ENCODE measurements around the gene BCAT1.
"Not testable (repeated sequence)": the region's sequence is repeated elsewhere in the genome, so short reads cannot be mapped to it uniquely, and the experiment has no call there.

The BCAT1 gene

DNA sequence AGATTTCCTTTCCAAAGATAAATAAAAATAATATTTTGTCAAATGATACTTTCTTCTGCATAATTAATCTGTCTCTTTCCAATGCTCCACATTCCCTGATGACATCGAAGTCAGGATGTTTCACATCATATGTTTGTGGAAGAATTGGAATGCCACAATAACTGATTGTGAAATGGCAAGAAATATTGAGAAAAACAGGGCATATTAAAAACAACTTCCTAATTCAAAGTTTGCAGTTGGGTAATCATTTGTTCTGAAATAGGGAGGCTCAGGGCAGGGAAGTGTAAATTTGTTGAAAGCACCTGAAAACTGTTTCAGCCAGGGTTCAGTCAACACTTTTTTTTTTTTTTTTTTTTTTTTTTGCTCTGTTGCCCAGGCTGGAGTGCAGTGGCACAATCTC lies 50.7 kb downstream of the BCAT1 start:
- no peak for DNase-seq

- no peak for DNase-seq
Measured at GRCh38 chr12:24896171-24896570, 52.7 kb downstream of the BCAT1 start.

GRCh38 chr12:24895612-24896011 lies 53.3 kb downstream of the BCAT1 start:
- DNase-seq = no peak

DNA sequence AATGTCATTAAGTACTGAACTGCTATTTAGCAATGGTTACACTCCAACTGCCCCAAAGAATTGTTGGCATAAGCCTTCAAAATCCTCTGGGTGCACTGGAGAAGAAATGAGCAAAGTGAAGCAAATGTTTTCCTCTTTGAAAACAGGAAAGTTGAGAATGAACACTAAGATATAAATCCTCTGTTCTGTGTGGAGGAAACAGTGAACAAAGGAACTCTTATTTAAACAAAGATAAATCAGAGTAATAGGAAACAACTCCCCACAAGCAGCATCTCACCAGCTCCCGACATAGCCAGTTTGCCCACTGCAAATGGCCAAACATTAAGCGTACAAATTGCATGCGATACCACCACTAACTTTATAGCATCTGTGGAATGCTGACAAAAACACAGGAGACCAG lies 54.0 kb downstream of the BCAT1 start:
- DNase-seq = no peak

GRCh38 chr12:24890048-24890803 lies 58.7 kb downstream of the BCAT1 start:
- DNase-seq = no peak

DNA sequence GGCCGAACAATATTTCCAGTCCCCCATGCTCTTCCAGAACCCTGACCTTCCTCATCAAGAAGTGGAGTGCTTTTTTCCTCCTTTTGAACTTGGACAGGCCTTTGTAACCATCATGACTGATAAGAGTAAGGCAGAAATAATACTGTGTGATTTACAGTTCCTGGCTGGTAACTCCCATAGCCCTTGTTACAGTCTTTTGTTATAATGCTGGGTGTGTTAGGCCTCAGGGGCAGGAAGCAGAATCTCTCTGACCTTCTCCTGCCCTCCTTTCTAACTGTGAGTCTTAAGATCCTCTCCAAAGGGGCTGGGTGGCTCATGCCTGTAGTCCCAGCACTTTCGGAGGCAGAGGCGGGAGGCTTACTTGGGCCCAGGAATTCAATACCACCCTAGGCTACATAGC lies 59.5 kb downstream of the BCAT1 start:
- no peak for DNase-seq

DNA sequence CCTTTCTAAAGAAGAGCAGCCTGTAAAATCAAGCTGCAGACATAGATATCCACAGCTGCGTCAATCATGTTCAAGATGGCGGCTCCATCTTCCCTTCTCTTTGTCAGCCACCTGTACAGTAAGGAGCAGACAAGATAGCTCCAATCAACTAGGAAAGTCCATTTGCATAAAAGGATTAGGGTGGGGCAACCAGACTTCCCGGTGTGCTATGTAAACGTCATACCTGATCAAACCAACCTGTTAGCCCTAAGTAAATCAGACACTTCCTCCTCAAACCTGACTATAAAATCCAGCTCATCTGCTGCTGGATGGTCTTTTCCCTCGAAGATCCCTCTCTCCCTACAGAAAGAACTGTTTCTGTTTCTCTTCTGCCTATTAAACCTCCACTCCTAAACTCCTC lies 60.1 kb downstream of the BCAT1 start:
- no peak for DNase-seq

- DNase-seq = no peak
Measured at GRCh38 chr12:24884911-24885310, 64.0 kb downstream of the BCAT1 start.

DNA sequence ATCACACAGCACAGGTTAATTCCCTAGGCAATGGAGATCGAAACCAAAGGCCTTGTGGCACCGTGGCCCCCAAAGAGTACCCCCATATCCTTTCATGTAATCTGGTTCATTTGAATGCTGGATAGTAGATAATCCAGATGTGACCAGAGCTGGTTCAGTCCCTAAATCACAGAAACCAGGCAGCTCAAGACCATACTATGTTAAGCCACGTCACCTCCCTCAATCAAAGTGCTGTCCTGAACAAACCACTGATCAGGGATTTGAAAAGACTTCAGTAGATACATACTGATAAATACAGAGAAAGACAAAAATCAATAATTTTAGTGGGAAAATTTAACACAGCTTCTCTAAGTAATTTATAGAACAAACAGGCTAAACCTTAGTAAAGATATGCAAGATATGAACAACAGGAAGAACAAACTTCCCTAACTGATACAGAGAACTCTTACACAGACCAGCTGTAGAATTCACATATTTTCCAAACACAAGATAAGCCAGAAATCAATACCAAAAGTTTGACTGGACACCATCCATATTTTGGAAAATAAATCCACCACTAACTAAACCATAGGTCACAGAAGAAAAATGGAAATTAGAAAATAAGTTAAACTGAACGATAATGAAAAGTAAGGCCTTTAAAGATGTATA lies 67.1 kb downstream of the BCAT1 start:
- no peak for DNase-seq

DNA sequence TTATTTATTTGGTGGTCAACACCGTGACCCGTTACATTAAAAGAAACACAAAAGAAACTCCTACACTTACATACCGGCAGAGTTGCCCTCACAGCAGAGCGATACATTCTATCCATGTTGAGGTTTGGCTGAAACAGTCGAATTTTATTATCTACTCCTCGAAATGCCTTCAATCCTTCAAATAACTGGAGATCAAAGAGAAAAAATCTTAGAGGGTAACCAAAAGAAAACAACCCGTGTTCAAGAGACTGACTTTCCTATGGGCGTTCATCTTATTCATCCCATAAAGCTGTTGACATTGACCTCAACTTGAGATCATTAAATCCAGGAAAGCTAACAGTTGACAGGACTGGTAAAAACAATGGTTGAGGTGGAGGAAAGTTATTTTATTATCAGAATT lies 67.7 kb downstream of the BCAT1 start:
- DNase-seq = no peak

DNA sequence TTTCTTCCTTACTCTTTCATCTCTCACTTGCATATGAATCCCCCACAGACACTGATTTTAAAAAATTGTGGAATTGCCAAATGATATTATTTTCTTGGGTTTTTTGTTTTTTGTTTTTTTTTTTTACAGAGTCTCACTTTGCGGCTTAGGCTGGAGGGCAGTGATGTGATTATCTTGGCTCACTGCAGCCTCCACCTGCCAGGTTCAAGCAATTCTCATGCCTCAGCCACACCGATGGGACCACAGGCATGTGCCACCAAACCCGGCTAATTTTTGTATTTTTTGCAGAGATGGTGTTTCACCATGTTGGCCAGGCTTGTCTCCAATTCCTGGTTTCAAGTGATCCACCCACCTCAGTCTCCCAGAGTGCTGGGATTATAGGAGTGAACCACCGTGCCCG lies 68.2 kb downstream of the BCAT1 start:
- no peak for DNase-seq

GRCh38 chr12:24879644-24880043 lies 69.3 kb downstream of the BCAT1 start:
- no peak for DNase-seq

DNA sequence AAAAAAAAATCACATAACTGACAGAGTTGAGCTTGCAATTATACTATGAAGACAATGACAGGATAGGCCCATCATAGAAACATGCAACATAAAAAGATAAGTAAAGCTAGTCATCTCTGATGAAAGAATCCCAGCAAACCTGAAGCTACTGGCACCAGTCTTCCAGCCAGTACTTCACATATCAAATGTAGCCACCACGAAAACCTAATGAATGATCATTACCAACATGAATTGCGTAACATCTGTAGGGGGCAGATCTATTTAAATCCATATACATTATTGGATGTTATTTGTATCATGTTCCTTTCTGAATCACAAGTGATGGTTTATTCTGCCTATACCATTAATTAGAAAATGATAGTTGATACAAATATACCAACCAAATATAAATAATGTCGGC lies 73.9 kb downstream of the BCAT1 start:
- DNase-seq = no peak

DNA sequence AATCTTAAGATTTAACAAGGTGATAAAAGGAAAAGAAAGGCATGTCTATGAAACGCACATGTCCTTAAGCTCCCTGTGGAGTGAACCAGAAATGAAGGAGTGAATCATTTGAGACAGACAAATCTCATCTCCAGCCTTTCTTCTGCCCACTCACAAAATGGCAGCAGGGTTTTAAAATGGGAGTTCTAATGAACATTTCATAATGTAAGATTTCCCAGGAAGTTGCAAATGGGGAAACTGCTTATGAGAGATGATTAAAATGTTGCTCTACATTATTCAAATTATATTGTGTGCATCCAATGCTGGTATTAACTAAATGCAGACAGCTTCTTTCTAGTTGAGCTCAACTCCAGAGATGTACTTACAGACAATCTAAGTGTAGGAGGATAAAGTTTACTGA lies 76.7 kb downstream of the BCAT1 start:
- no peak for DNase-seq

DNA sequence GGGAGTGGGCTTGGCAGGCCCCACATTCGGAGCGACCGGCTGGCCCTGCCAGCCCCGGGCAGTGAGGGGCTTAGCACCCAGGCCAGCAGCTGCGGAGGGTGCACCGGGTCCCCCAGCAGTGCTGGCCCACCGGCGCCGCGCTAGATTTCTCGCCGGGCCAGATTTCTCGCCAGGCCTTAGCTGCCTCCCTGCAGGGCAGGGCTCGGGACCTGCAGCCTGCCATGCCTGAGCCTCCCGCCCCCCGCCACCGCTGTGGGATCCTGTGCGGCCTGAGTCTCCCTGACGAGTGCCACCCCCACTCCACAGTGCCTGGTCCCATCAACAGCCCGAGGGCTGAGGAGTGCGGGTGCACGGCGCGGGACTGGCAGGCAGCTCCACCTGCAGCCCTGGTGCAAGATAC lies 82.8 kb downstream of the BCAT1 start:
- not testable (repeated sequence) for DNase-seq

- DNase-seq = no peak
Measured at GRCh38 chr12:24864796-24865125, 84.1 kb downstream of the BCAT1 start.

GRCh38 chr12:24861766-24862540 lies 86.9 kb downstream of the BCAT1 start:
- no peak for DNase-seq

DNA sequence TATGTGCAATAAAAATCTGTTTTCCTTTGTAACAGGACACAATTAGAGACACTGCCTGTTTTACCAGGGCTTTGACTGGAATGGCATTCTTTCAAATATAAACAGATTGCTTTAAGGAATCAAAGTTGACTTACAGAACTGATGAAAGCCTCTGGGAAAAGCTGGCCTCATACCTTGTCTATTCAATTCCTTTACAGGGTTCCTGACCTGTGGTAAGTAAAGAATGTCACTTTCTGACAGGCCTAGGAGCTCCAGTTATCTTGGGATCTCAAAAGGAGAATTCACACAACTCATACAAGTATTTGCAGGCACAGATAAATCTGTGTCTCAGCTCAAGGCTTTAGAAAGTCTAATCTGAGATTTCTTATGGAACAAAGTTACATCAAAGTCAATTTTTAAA lies 88.4 kb downstream of the BCAT1 start:
- no peak for DNase-seq

DNA sequence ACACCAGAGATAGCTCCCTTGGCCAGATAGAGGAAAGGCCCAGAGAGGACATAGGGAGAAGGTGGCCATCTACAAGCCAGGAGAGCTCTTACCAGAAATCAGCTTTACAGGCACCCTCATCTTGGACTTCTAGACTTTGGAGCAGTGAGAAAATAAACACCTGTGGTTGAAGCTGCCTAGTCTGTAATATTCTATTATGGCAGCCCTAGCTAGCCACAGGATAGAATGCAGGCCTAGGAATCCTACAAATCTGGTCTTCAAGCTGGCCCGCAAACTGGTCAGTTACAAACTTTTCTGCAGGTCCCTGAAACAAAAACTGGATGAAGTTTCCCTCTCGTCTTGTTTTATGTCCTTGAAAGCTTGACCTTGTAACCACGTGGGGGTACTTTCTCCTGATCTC lies 92.4 kb downstream of the BCAT1 start:
- no peak for DNase-seq

GRCh38 chr12:24854908-24855307 lies 94.0 kb downstream of the BCAT1 start:
- peak; percentile 36 for DNase-seq

- no peak for DNase-seq
Measured at GRCh38 chr12:24854017-24854416, 94.9 kb downstream of the BCAT1 start.

DNA sequence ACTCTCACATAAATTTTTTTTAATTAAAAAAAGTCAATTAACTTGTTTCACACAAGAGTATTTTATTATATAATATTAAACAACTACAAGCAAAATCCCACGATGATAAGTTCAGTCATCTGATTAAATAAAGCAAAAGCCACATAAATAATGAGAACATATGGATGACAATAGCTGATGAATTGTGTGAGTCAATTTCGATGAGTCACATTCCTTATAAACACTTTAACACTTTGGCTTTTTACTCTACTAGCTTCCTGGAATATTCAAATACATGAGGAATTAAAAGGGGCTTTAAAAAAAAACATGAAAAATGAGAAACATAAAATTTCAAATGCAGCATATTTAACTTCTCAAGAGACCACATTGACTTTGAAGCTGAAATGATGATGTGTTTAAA lies 95.3 kb downstream of the BCAT1 start:
- DNase-seq = no peak

DNA sequence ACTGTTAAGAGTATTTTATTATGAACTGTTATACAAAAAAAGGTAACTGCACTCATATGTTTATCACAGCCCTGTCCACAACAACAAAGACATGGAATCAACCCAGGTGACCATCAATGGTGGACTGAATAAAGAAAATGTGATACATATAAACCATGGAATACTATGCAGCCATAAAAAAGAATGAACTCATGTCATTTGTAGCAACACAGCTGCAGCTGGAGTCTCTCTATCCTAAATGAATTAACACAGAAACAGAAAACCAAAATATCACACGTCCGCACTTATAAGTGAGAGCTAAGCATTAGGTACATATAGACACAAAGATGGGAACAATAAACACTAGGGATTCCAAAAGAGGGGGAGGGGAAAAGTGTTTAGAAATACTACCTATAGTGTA lies 95.8 kb downstream of the BCAT1 start:
- no peak for DNase-seq

DNA sequence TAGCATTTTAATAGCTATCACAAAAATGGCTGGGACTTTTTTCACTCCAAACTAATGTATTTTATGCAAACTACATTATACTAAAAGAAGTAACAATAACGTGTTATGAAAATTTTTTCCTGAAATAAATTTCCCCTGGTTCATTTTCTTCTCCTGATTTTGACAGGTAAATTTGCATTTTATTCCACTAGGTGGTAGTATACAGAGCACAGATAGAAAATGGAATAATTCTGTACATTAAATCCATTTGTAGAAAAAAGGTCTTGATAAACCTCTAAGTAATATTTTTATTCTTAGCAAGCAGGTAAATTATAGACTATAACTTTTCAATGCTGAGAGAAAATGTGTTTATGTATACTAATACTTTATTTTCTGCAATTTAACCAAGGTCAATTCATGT lies 96.5 kb downstream of the BCAT1 start:
- no peak for DNase-seq
